Activated naive CD4-positive, alpha-beta T cell treated with anti-CD3 and anti-CD28 coated beads for 36 hours (primary cell): ENCODE data around the gene TBC1D2. TPM values are rescaled to one million over a fixed set of nuclear protein-coding genes. Genes with fewer than 3 reads are reported as not detected.
A peak's percentile ranks its signal among the peaks of the same experiment; 100 is the strongest.
"Not testable (repeated sequence)": the region's sequence is repeated elsewhere in the genome, so short reads cannot be mapped to it uniquely, and the experiment has no call there.

Experiments
- CTCF ChIA-PET: fragments of 350-600 bp; sonication (Branson Sonifier 250); formaldehyde crosslinking; loops from one replicate; lab custom pipeline; 2021; ENCODE audit warnings: antibody characterized with exemption; lab: Charles Lee
- DNase-seq: peaks from one replicate; pipeline ENCODE4 v3.0.0-alpha.2; 2020
- H3K27ac Mint-ChIP-seq: one replicate; pipeline ENCODE4 v1.8.0; 2021; ENCODE audit warnings: mild to moderate bottlenecking, mixed read lengths
- H3K27me3 Mint-ChIP-seq: one replicate; pipeline ENCODE4 v1.8.0; 2021; ENCODE audit warnings: low read depth, mixed read lengths
- H3K36me3 Mint-ChIP-seq: one replicate; pipeline ENCODE4 v1.8.0; 2021; ENCODE audit warnings: low read depth, mixed read lengths
- H3K4me1 Mint-ChIP-seq: one replicate; pipeline ENCODE4 v1.8.0; 2021; ENCODE audit warnings: low read depth, mixed read lengths
- H3K4me3 Mint-ChIP-seq: one replicate; pipeline ENCODE4 v1.8.0; 2021; ENCODE audit warnings: mild to moderate bottlenecking, moderate library complexity, mixed read lengths
- H3K9me3 Mint-ChIP-seq: one replicate; pipeline ENCODE4 v1.8.0; 2021; ENCODE audit warnings: mixed read lengths
- intact Hi-C: fragments of 100-400 bp; cut with micrococcal nuclease; formaldehyde crosslinking; loops from one replicate; pipeline ENCODE4 v1.15.1; 2023
- total RNA-seq, 2 experiments: library from RNA; stranded (reverse); gene quantifications; one replicate each; pipeline ENCODE4 v1.2.3, GENCODE V29; 2021

The TBC1D2 gene
- total RNA-seq, 2 experiments from 2014 or later: 2.4 to 2.5 TPM

GRCh38 chr9:98267556-98267955 lies 12.1 kb upstream of the TBC1D2 start:
- H3K9me3 Mint-ChIP-seq, intact Hi-C loops, H3K36me3 Mint-ChIP-seq, H3K27me3 Mint-ChIP-seq, DNase-seq, H3K4me3 Mint-ChIP-seq, CTCF ChIA-PET, H3K27ac Mint-ChIP-seq, H3K4me1 Mint-ChIP-seq: not testable (repeated sequence)

DNA sequence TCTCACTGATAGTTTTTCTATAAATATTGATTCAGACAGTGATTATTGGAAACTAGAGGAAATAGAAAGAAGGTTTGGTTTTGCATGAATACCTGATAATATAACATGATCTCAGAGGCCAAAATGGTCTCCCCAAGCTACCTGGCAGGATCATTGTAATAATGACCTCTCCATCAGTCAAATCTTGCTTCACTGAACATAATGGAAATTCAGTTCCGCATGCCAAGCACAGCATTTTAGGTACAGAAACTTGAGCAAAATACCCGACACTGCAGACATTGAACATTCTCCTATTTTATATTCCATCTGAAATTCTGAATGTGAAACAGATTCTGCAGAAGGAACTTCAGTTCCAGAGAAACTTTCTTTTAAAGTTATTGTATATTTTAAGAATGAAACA lies 9.1 kb upstream of the TBC1D2 start:
- Mint-ChIP-seq H3K36me3 (no peaks in the 10 kb centered on the region), H3K9me3 (no peaks in the 10 kb centered on the region), H3K4me3 (no peak overlapping the region), H3K27ac (no peak overlapping the region), H3K4me1 (no peaks in the 10 kb centered on the region), H3K27me3 (peaks cover under 1% of the 10 kb centered on the region)
- CTCF ChIA-PET: interaction anchor here (0.8 to 3.1 kb wide), 6 partner anchors 9 to 190 kb away, joined by 3 to 44 read pairs (median 5); partner anchors contain the start of gene TBC1D2
- DNase-seq: no peak
- intact Hi-C loops: no loop called here

DNA sequence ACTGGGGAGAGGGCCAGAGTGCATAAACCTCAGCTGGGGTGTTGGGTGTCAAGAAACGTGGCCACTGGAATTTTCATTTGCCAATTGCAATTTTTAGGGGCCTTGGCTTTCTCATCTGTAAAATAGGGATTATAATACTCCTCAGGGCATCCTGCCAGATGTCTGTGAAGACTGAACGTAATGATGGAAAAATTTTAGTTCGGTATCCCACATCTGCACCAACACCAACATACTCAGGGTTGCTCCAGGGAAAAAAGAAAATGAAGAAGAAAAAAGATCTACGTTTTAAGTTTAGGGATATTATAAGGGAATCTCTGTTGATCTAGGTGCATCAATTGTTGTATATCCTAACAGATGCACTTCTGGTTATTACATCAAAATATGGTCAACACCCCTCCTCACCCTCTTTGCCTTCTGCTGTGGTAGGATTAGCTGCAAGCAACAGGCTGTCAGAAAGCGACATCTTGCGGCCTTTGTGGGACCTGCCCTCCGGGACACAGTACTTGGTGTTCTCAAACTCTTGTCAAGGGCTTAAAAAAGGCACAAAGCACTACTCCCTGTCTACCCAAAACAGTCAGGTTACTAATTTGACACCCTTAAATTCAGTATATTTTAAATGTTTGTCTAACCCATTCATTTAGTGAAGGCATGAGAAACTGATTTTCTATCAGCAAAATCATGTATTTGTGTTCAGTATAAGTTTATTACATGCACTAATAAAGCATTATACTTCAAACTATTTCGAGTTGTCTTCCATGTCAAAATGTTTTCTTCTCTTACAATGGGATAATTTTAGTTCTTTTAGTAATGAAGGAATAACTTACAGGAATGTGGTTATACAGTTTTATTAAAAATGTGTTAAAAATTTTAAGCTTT lies 8.3 kb upstream of the TBC1D2 start:
- intact Hi-C loops: loop anchor here (1.0 to 2.0 kb wide), 5 partner anchors 58 to 553 kb away; no protein-coding TSS in a partner anchor
- CTCF ChIA-PET: interaction anchor here (0.6 to 3.1 kb wide), 14 partner anchors 8 to 693 kb away, joined by 3 to 44 read pairs (median 4); partner anchors contain the start of gene TBC1D2
- no peak overlapping the region for H3K4me3 Mint-ChIP-seq
- H3K27ac Mint-ChIP-seq: no peak overlapping the region
- no peaks in the 10 kb centered on the region for H3K9me3 Mint-ChIP-seq
- no peaks in the 10 kb centered on the region for H3K36me3 Mint-ChIP-seq
- DNase-seq: peak; percentile 93
- H3K27me3 Mint-ChIP-seq: no peaks in the 10 kb centered on the region
- no peaks in the 10 kb centered on the region for H3K4me1 Mint-ChIP-seq

GRCh38 chr9:98263080-98263479 lies 7.6 kb upstream of the TBC1D2 start:
- H3K27me3 Mint-ChIP-seq: no peaks in the 10 kb centered on the region
- no peak overlapping the region for H3K27ac Mint-ChIP-seq
- no peaks in the 10 kb centered on the region for H3K36me3 Mint-ChIP-seq
- no peak overlapping the region for H3K4me3 Mint-ChIP-seq
- intact Hi-C loops: loop anchor here (1.0 to 2.0 kb wide), 5 partner anchors 58 to 552 kb away; no protein-coding TSS in a partner anchor
- DNase-seq: no peak
- CTCF ChIA-PET: interaction anchor here (0.6 to 3.1 kb wide), 12 partner anchors 9 to 693 kb away, joined by 3 to 44 read pairs (median 4); no protein-coding TSS in a partner anchor
- H3K4me1 Mint-ChIP-seq: no peaks in the 10 kb centered on the region
- no peaks in the 10 kb centered on the region for H3K9me3 Mint-ChIP-seq

DNA sequence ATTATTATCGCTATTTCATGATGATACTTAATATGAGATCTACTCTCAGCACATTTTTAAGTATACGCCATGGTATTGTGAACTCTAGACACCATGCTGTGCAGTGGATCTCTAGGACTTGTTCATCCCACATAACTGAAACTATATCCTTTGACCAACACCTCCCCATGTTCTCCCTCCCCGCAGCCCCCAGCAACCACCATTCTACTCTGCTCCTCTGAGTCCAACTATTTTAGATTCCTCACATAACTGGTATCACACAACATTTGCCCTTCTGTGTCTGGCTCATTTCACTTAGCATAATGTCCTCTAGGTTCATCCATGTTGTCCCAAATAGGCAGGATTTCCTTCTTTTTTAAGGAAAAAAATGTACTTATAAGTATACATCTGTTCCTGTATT lies 6.6 kb upstream of the TBC1D2 start:
- H3K4me1 Mint-ChIP-seq: peaks cover 2% of the 10 kb centered on the region
- no peak overlapping the region for H3K27ac Mint-ChIP-seq
- H3K27me3 Mint-ChIP-seq: no peaks in the 10 kb centered on the region
- H3K4me3 Mint-ChIP-seq: no peak overlapping the region
- CTCF ChIA-PET: interaction anchor here (1.5 to 3.1 kb wide), 3 partner anchors 20 to 227 kb away, joined by 4 to 44 read pairs (median 4); no protein-coding TSS in a partner anchor
- no peaks in the 10 kb centered on the region for H3K9me3 Mint-ChIP-seq
- intact Hi-C loops: loop anchor here (2.0 kb wide), 1 partner anchor 551 kb away; no protein-coding TSS in a partner anchor
- no peaks in the 10 kb centered on the region for H3K36me3 Mint-ChIP-seq
- no peak for DNase-seq

DNA sequence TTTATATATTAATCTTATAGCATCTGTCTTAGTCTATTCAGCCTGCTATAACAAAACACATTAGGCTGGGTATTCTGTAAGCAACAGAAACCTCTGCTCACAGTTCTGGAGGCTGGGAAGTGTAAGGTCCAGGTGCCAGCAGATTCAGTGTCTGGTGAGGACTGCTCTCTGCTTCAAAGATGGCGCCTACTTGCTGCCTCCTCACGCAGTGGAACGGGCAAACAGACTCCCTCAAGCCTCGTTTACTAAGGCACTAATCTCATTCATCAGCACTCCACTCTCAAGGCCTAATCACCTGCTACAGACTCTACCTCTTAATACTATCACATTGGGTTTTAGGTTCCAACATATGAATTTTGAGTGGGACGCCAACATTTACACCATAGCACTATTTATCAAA lies 5.2 kb upstream of the TBC1D2 start:
- Mint-ChIP-seq H3K4me1 (peaks cover 7% of the 10 kb centered on the region), H3K27ac (no peak overlapping the region), H3K36me3 (no peaks in the 10 kb centered on the region), H3K4me3 (no peak overlapping the region), H3K27me3 (no peaks in the 10 kb centered on the region), H3K9me3 (no peaks in the 10 kb centered on the region)
- intact Hi-C loops: no loop called here
- no peak for DNase-seq
- CTCF ChIA-PET: interaction anchor here (0.9 to 2.1 kb wide), 3 partner anchors 20 to 73 kb away, joined by 4 to 10 read pairs (median 4); no protein-coding TSS in a partner anchor

DNA sequence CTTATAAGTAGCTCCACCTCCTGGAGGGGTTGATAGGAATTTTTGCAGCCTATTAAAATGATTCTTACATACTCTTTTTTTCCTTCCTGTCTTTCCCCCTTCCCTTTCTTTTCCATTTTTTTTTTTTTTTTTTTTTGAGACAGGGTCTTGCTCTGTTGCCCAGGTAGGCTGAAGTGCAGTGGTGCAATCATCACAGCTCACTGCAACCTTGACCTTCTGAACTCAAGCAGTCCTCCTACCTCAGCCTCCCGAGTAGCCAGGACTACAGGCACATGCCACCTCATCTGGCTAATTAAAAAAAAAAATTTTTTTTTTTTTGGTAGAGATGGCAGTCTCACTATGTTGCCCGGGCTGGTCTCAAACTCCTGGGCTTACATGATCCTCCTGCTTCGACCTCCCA lies 4.3 kb upstream of the TBC1D2 start:
- Mint-ChIP-seq H3K27ac (no peak overlapping the region), H3K27me3 (peaks cover 2% of the 10 kb centered on the region), H3K9me3 (no peaks in the 10 kb centered on the region), H3K36me3 (no peaks in the 10 kb centered on the region), H3K4me1 (peaks cover 10% of the 10 kb centered on the region), H3K4me3 (no peak overlapping the region)
- DNase-seq: no peak
- intact Hi-C loops: loop anchor here (5.0 kb wide), 3 partner anchors 352 to 627 kb away; partner anchors contain the start of genes ANKS6, NCBP1 and TSTD2
- CTCF ChIA-PET: interaction anchor here (0.5 to 2.1 kb wide), 9 partner anchors 19 to 501 kb away, joined by 3 to 10 read pairs (median 4); no protein-coding TSS in a partner anchor

DNA sequence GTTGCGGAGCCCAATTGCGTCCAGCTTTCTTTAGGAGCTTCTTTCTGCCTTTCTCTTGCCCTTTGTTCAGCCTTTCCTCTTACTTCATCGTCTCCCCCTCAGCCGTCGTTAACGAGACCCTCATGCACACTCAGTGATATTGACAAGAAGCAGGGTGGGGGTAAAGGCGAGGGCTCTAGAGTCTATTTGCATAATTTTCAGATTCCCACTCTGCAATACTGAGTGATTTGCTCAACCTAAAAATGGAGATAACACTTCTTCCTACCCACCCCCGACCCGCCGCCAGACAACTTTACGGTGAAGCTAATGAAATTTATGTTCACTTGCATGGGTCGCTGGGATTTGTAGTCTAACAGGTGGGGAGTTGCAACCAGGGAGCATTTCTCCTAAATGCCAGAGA lies 1.3 kb upstream of the TBC1D2 start:
- peaks cover 2% of the 10 kb centered on the region for H3K27me3 Mint-ChIP-seq
- H3K36me3 Mint-ChIP-seq: no peaks in the 10 kb centered on the region
- H3K9me3 Mint-ChIP-seq: no peaks in the 10 kb centered on the region
- peak; percentile 49 for DNase-seq
- intact Hi-C loops: loop anchor here (1.0 to 5.0 kb wide), 5 partner anchors 200 to 624 kb away; partner anchors contain the start of genes ANKS6, NANS, NCBP1 and TSTD2
- CTCF ChIA-PET: interaction anchor here (0.7 to 3.0 kb wide), 15 partner anchors 15 to 333 kb away, joined by 3 to 14 read pairs (median 4); partner anchors contain the start of genes ANP32B and TRMO
- H3K4me1 Mint-ChIP-seq: peaks cover 25% of the 10 kb centered on the region
- peak overlapping the region; percentile 97 for H3K27ac Mint-ChIP-seq
- H3K4me3 Mint-ChIP-seq: peak overlapping the region; percentile 86

DNA sequence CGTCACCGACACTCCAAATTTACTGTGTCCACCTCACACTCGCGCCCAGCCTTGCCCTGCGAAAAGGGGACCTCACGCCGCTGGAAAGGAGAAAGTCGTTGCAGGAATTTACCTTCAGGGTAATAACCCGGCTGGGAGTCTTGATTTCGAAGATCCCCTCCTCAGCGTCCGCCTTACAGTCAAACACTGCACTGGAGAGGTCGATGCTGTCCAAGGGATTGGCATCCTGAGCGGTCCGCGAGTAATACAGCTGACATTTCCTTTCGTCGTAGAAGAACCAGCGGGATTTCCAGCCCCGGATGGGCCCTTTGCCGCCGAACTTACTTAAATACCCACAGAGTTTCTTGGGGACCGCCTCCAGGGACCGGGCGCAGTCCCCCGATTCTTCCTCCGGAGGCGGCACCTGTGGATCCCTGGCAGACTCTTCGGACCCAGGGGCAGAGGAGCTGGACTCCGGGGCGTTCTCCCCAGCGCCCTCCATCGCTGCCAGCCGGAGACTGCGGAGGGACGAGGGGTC lies 330 bp downstream of the TBC1D2 start:
- intact Hi-C loops: loop anchor here (1.0 to 5.0 kb wide), 9 partner anchors 50 to 623 kb away; partner anchors contain the start of genes ANKS6, ANP32B, CORO2A and NCBP1
- no peaks in the 10 kb centered on the region for H3K9me3 Mint-ChIP-seq
- H3K36me3 Mint-ChIP-seq: no peaks in the 10 kb centered on the region
- no peak overlapping the region for H3K27ac Mint-ChIP-seq
- H3K4me3 Mint-ChIP-seq: peak overlapping the region; percentile 86
- CTCF ChIA-PET: interaction anchor here (1.0 to 3.0 kb wide), 9 partner anchors 9 to 332 kb away, joined by 3 to 14 read pairs (median 6); partner anchors contain the start of genes CORO2A and TRMO
- H3K27me3 Mint-ChIP-seq: peaks cover 2% of the 10 kb centered on the region
- peaks cover 25% of the 10 kb centered on the region for H3K4me1 Mint-ChIP-seq
- DNase-seq: peak; percentile 50

GRCh38 chr9:98254228-98255060 lies 1.0 kb downstream of the TBC1D2 start:
- Mint-ChIP-seq H3K36me3 (no peaks in the 10 kb centered on the region), H3K9me3 (no peaks in the 10 kb centered on the region), H3K27me3 (peaks cover 2% of the 10 kb centered on the region), H3K4me1 (peaks cover 25% of the 10 kb centered on the region), H3K27ac (no peak overlapping the region), H3K4me3 (peak overlapping the region; percentile 86)
- intact Hi-C loops: loop anchor here (1.0 to 5.0 kb wide), 9 partner anchors 50 to 622 kb away; partner anchors contain the start of genes ANKS6, ANP32B, CORO2A and NCBP1
- DNase-seq: no peak
- CTCF ChIA-PET: interaction anchor here (1.5 to 2.4 kb wide), 3 partner anchors 9 to 180 kb away, joined by 6 to 12 read pairs (median 6); partner anchors contain the start of gene CORO2A

DNA sequence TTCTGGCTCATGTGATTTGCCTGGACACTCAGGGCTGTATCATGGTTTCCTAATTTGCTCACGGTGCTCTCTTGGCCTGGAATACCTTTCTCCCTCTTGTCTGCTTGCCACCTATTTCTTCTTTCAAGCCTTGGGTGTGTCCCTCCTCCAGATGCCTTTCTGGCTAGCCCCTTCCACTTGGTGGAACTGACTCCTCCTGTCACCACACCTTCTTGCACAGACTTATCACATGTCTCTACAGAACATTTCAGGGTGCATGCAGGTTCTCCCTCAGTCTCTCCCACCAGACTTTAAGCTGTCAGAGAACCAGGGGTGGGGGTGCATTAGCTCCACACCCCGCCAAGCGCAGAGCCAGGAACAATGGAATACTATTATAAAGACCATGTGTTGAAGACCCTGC lies 1.9 kb downstream of the TBC1D2 start:
- intact Hi-C loops: no loop called here
- CTCF ChIA-PET: interaction anchor here (1.6 kb wide), 1 partner anchor 10 kb away, joined by 6 read pairs; no protein-coding TSS in a partner anchor
- Mint-ChIP-seq H3K9me3 (no peaks in the 10 kb centered on the region), H3K27ac (no peak overlapping the region), H3K4me3 (no peak overlapping the region), H3K4me1 (peaks cover 31% of the 10 kb centered on the region), H3K36me3 (no peaks in the 10 kb centered on the region), H3K27me3 (peaks cover 2% of the 10 kb centered on the region)
- no peak for DNase-seq
